HFFc6 (cell line): Measurements from ENCODE around the gene CCDC85A. TPM values are rescaled to one million over a fixed set of nuclear protein-coding genes. Genes with fewer than 3 reads are reported as not detected.

Experiments
- DNase-seq: peaks from one replicate; pipeline ENCODE4 v3.0.0-alpha.2; 2018
- H3K27ac Mint-ChIP-seq: 2 replicates; pipeline ENCODE4 v1.8.0; 2020; ENCODE audit warnings: mild to moderate bottlenecking, mixed read lengths
- H3K27me3 Mint-ChIP-seq: 2 replicates; pipeline ENCODE4 v1.8.0; 2021; ENCODE audit warnings: mild to moderate bottlenecking, moderate library complexity, mixed read lengths; ENCODE audit not compliant: insufficient read depth
- H3K36me3 Mint-ChIP-seq: 2 replicates; pipeline ENCODE4 v1.8.0; 2021; ENCODE audit warnings: low read depth, mixed read lengths
- H3K4me1 Mint-ChIP-seq: 2 replicates; pipeline ENCODE4 v1.8.0; 2020; ENCODE audit warnings: low read depth, mixed read lengths
- H3K4me3 Mint-ChIP-seq: 2 replicates; pipeline ENCODE4 v1.8.0; 2020; ENCODE audit warnings: mild to moderate bottlenecking, moderate library complexity, mixed read lengths
- H3K9me3 Mint-ChIP-seq: 2 replicates; pipeline ENCODE4 v1.8.0; 2020; ENCODE audit warnings: mild to moderate bottlenecking, mixed read lengths
- CTCF ChIP-seq: fragments of 200-600 bp; sonication (generic); IDR thresholded peaks from 2 replicates; pipeline ENCODE4 v1.5.0; 2021; ENCODE audit warnings: antibody characterized with exemption, mild to moderate bottlenecking
- total RNA-seq, 6 experiments: library from RNA; stranded (reverse); fragmentation: NEBNext Ultra II Directional; extraction: Animal tissue kit (Norgen Biotek cat#: 25700); gene quantifications; 2 replicates in 1 of 6; 3 replicates in 5 of 6; pipeline ENCODE4 v1.2.3, GENCODE V29; 2021

CCDC85A gene
- total RNA-seq, 6 experiments from 2014 or later: 25.5 to 39.3 (median 36.9) TPM

- Mint-ChIP-seq H3K4me1 (peaks cover 27% of the 10 kb centered on the region), H3K4me3 (no peak overlapping the region), H3K27me3 (no peaks in the 10 kb centered on the region), H3K9me3 (no peaks in the 10 kb centered on the region), H3K36me3 (peaks cover 8% of the 10 kb centered on the region; the same call in 1 of the 2 replicates), H3K27ac (no peak overlapping the region)
- TF ChIP-seq CTCF: no peak
- DNase-seq: no peak
Measured at GRCh38 chr2:56170988-56171387, 12.8 kb upstream of the CCDC85A start.

DNA sequence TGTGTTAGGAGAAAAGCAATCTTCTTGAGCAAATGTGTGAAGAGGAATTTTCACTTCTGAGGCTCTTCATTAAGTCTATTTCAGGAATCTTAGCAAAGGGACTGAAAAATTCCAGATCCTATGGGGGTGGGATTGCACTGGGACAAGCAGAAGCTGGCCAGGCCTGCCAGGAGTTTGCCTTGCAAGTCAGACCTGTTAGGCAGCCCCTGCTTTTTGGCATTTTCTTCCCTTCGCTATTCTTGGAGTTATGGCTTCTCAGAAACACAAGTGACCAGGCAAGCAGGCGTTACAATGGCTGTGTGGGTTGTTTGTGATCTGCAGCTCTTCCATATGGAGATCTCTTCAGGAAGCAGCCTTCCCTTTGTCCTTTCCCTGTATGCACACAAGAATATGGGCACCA lies 8.0 kb upstream of the CCDC85A start:
- H3K27ac Mint-ChIP-seq: no peak overlapping the region
- H3K4me1 Mint-ChIP-seq: peaks cover 20% of the 10 kb centered on the region; the same call in 1 of the 2 replicates
- H3K9me3 Mint-ChIP-seq: no peaks in the 10 kb centered on the region
- H3K36me3 Mint-ChIP-seq: peaks cover 8% of the 10 kb centered on the region; the same call in 1 of the 2 replicates
- no peaks in the 10 kb centered on the region for H3K27me3 Mint-ChIP-seq
- no peak for DNase-seq
- no peak for TF ChIP-seq CTCF
- H3K4me3 Mint-ChIP-seq: no peak overlapping the region

DNA sequence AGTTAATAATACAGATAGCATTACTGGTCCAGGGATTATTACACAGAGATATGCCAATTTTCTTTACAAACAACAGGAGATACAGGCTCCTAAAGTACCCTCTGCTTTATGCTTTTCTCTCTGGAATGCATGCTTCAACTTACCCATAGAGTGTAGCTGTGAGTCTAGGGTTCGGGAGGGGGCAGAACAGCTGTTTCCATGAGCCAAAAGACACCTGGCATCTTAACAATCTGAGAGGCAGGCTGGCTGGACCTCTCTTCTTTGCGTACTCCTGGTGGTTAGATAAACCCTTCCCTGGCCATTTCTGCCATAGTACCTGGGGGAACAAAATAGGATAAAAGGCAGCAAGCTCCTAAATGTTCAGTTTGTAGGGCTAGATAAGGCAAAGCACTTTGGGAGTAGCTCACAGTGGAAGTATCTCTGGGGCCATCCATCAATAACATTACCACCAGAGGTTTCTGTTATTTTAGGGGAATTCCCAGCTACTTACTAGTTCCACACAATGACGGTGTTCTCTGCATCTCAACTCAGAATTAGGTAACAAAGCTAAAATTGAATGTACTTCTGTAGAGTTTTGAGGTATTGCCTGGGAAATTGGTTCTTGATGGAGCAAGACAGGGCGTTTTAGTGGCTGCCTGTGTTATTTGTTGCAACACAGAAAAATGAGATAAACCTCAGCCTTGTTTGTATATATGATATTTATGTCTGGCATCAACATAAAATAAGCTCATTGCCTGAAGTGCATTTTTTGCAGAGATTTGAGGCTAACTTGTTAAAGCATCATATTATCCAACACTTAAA lies 6.2 kb upstream of the CCDC85A start:
- Mint-ChIP-seq H3K36me3 (peaks cover 4% of the 10 kb centered on the region; the same call in 1 of the 2 replicates), H3K4me1 (peaks cover 34% of the 10 kb centered on the region), H3K27me3 (0 out of 2 replicates have a peak, but pooled peaks cover 4% of the 10 kb centered on the region), H3K9me3 (no peaks in the 10 kb centered on the region), H3K4me3 (no peak overlapping the region), H3K27ac (no peak overlapping the region)
- no peak for DNase-seq
- no peak for TF ChIP-seq CTCF

- peaks cover 45% of the 10 kb centered on the region for H3K4me1 Mint-ChIP-seq
- peak; percentile 26; the same call in 1 of the 2 replicates for TF ChIP-seq CTCF
- peaks cover 4% of the 10 kb centered on the region for H3K27me3 Mint-ChIP-seq
- no peaks in the 10 kb centered on the region for H3K9me3 Mint-ChIP-seq
- DNase-seq: no peak
- H3K27ac Mint-ChIP-seq: no peak overlapping the region
- H3K36me3 Mint-ChIP-seq: peaks cover 4% of the 10 kb centered on the region; the same call in 1 of the 2 replicates
- no peak overlapping the region for H3K4me3 Mint-ChIP-seq
Measured at GRCh38 chr2:56179931-56180330, 3.9 kb upstream of the CCDC85A start.

DNA sequence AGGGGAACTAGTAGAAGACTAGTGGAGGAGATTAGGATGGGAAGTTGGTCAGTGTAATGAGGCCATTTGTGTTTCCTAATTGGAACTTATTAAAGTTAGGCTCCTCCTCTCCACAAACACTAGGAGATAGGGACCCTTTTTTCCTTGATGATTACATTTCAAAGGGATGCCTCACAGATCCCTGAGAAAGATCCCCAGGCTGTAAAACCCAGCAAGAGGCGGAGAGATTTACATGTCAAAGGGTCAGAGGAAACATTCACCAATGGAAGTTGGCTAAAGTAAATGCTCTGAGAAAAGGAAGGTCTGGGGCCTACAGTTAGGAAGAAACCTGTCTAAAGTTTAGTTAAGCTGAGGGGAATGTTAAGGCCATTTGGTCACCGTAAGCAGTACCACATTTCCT lies 1.4 kb upstream of the CCDC85A start:
- TF ChIP-seq CTCF: no peak
- Mint-ChIP-seq H3K4me3 (peak overlapping the region; percentile 86), H3K27me3 (peaks cover 7% of the 10 kb centered on the region), H3K27ac (peak overlapping the region; percentile 44), H3K9me3 (no peaks in the 10 kb centered on the region), H3K36me3 (peaks cover 19% of the 10 kb centered on the region; the same call in 1 of the 2 replicates), H3K4me1 (peaks cover 62% of the 10 kb centered on the region)
- DNase-seq: peak; percentile 21
